SU-DHL-6 (cell line): ENCODE measurements around the gene MICAL1.

Experiments
- H2AFZ ChIP-seq: fragments of 200-600 bp; sonication (generic); 2 replicates; pipeline ENCODE4 v1.6.1; 2014; ENCODE audit warnings: low read depth, mild to moderate bottlenecking, moderate library complexity, mixed read lengths, antibody characterized with exemption, low read length; ENCODE audit not compliant: severe bottlenecking
- H3F3A ChIP-seq: fragments of 200-600 bp; shearing (Covaris generic); 2 replicates; pipeline ENCODE4 v1.6.0; 2016; ENCODE audit warnings: antibody characterized with exemption, mild to moderate bottlenecking; ENCODE audit not compliant: insufficient read depth
- H3K27ac ChIP-seq: fragments of 200-600 bp; sonication (generic); 2 replicates; pipeline ENCODE4 v1.5.1; 2016; ENCODE audit warnings: low read depth, mild to moderate bottlenecking, low read length, moderate library complexity, mixed read lengths
- H3K27me3 ChIP-seq: fragments of 200-600 bp; sonication (generic), shearing (Covaris generic); 2 replicates; pipeline ENCODE4 v1.6.0; 2014; ENCODE audit warnings: mild to moderate bottlenecking, low read length
- H3K36me3 ChIP-seq: fragments of 200-600 bp; sonication (generic); 2 replicates; pipeline ENCODE4 v1.6.1; 2014; ENCODE audit warnings: mild to moderate bottlenecking, low read length, mixed read lengths
- H3K4me2 ChIP-seq: fragments of 300-600, 200-600 bp; shearing (Covaris generic), sonication (generic); 2 replicates; pipeline ENCODE4 v1.6.0; 2014; ENCODE audit warnings: low read length, low read depth, mild to moderate bottlenecking; ENCODE audit not compliant: poor library complexity, severe bottlenecking
- H3K4me3 ChIP-seq: fragments of 200-600 bp; sonication (generic); 2 replicates; pipeline ENCODE4 v1.5.1; 2014; ENCODE audit warnings: antibody characterized with exemption, low read length, mild to moderate bottlenecking, mixed read lengths; ENCODE audit not compliant: insufficient read depth, poor library complexity, severe bottlenecking
- H3K79me2 ChIP-seq: fragments of 200-600 bp; sonication (generic); 2 replicates; pipeline ENCODE4 v1.6.1; 2014; ENCODE audit warnings: mild to moderate bottlenecking, low read length, moderate library complexity; ENCODE audit not compliant: insufficient read depth
- H3K9ac ChIP-seq: fragments of 200-600 bp; sonication (generic); 2 replicates; pipeline ENCODE4 v1.7.0; 2014; ENCODE audit warnings: mild to moderate bottlenecking, low read length
- H3K9me2 ChIP-seq: fragments of 200-600 bp; sonication (generic); replicated peaks from 2 replicates; pipeline ENCODE4 v1.6.1; 2014; ENCODE audit warnings: low read length; ENCODE audit not compliant: insufficient read depth
- H3K9me3 ChIP-seq: fragments of 200-600 bp; sonication (generic); 2 replicates; pipeline ENCODE4 v1.6.1; 2014; ENCODE audit warnings: low read length, mixed read lengths; ENCODE audit not compliant: insufficient read depth
- H4K20me1 ChIP-seq: fragments of 200-600 bp; sonication (generic); 2 replicates; pipeline ENCODE4 v1.6.1; 2014; ENCODE audit warnings: low read depth, mild to moderate bottlenecking, antibody characterized with exemption, low read length, moderate library complexity, mixed read lengths
- CTCF ChIP-seq: fragments of 200-600 bp; sonication (generic); IDR thresholded peaks from one replicate; pipeline ENCODE4 v1.5.1; 2017; ENCODE audit warnings: antibody characterized with exemption, mild to moderate bottlenecking, low read length, moderate library complexity; ENCODE audit not compliant: insufficient read depth, poor library complexity, severe bottlenecking
- EZH2phosphoT487 ChIP-seq: fragments of 200-600 bp; sonication (generic), shearing (Covaris generic); conservative IDR thresholded peaks from 2 replicates; pipeline ENCODE4 v1.6.1; 2018; ENCODE audit warnings: mild to moderate bottlenecking, antibody characterized with exemption, low read length, moderate library complexity, mixed read lengths

MICAL1 gene

GRCh38 chr6:109478841-109479624, 23.5 kb upstream of the MICAL1 start:
- no peak for TF ChIP-seq EZH2phosphoT487
- TF ChIP-seq CTCF: no peak
- peaks cover 78% of the 10 kb centered on the region for H3K79me2 ChIP-seq
- H3F3A ChIP-seq: peaks cover 4% of the 10 kb centered on the region; the same call in 1 of the 2 replicates
- peak overlapping the region; percentile 50 for H3K4me3 ChIP-seq
- H3K9ac ChIP-seq: peak overlapping the region; percentile 41
- no peaks in the 10 kb centered on the region for H3K27me3 ChIP-seq
- no peak overlapping the region for H2AFZ ChIP-seq
- no peaks in the 10 kb centered on the region for H3K9me2 ChIP-seq
- peak overlapping the region; percentile 71 for H3K4me2 ChIP-seq
- peaks cover 24% of the 10 kb centered on the region for H3K36me3 ChIP-seq
- H3K27ac ChIP-seq: peak overlapping the region; percentile 6
- peaks cover 19% of the 10 kb centered on the region; the same call in 1 of the 2 replicates for H4K20me1 ChIP-seq
- H3K9me3 ChIP-seq: no peaks in the 10 kb centered on the region

- Histone ChIP-seq H3K4me2 (peak overlapping the region; percentile 71), H3K4me3 (peak overlapping the region; percentile 6), H3K9me2 (no peaks in the 10 kb centered on the region), H3K27me3 (no peaks in the 10 kb centered on the region), H3K79me2 (peaks cover 78% of the 10 kb centered on the region), H3K27ac (peak overlapping the region; percentile 6), H3K36me3 (peaks cover 30% of the 10 kb centered on the region), H3K9me3 (no peaks in the 10 kb centered on the region), H2AFZ (no peak overlapping the region), H3K9ac (peak overlapping the region; percentile 41), H3F3A (no peaks in the 10 kb centered on the region), H4K20me1 (peaks cover 19% of the 10 kb centered on the region; the same call in 1 of the 2 replicates)
- TF ChIP-seq EZH2phosphoT487 (no peak), CTCF (no peak)
Observed at GRCh38 chr6:109478222-109478805, 22.7 kb upstream of the MICAL1 start.

GRCh38 chr6:109477725-109478124, 22.2 kb upstream of the MICAL1 start:
- Histone ChIP-seq H3K4me3 (no peak overlapping the region), H2AFZ (no peak overlapping the region), H3K27ac (no peak overlapping the region), H3K9me2 (no peaks in the 10 kb centered on the region), H4K20me1 (peaks cover 19% of the 10 kb centered on the region; the same call in 1 of the 2 replicates), H3F3A (no peaks in the 10 kb centered on the region), H3K9me3 (no peaks in the 10 kb centered on the region), H3K27me3 (no peaks in the 10 kb centered on the region), H3K9ac (peak overlapping the region; percentile 15; the same call in 1 of the 2 replicates), H3K79me2 (peaks cover 76% of the 10 kb centered on the region), H3K36me3 (peaks cover 30% of the 10 kb centered on the region), H3K4me2 (peak overlapping the region; percentile 71)
- no peak for TF ChIP-seq CTCF
